Psoas muscle (tissue), 8 donors: Measurements from ENCODE around the gene ZNF609. TPM values are rescaled to one million over a fixed set of nuclear protein-coding genes. Genes with fewer than 3 reads are reported as not detected.
"Not testable (repeated sequence)": the region's sequence is repeated elsewhere in the genome, so short reads cannot be mapped to it uniquely, and the experiment has no call there.

Experiments
- ATAC-seq, 4 donors: fragments of 200-7000 bp; cut with Tn5 transposase; one replicate each; pipeline ENCODE4 v1.9.1; 2020; ENCODE audit warnings: moderate library complexity in 3 of 4, mild to moderate bottlenecking in 2 of 4
- DNase-seq, 2 donors: peaks; one replicate each; pipeline ENCODE4 v3.0.0-alpha.2; 2020
- H3K27ac ChIP-seq: fragments of 200-600 bp; one replicate; pipeline ENCODE4 v1.8.0; 2022
- H3K27me3 ChIP-seq, 3 donors: fragments of 200-600 bp in 1 of 3; one replicate each; pipeline versions ENCODE4 v1.6.1 to v1.8.0; 2013 to 2022; ENCODE audit warnings: low read length in 2 of 3, mild to moderate bottlenecking in 2 of 3, moderate library complexity in 1 of 3; ENCODE audit not compliant: insufficient read depth in 3 of 3
- H3K36me3 ChIP-seq, 2 donors: fragments of 200-600 bp in 1 of 2; one replicate each; pipeline versions ENCODE4 v1.6.1 to v1.8.0; 2013 to 2022; ENCODE audit warnings: low read depth in 1 of 2, mild to moderate bottlenecking in 1 of 2, moderate library complexity in 1 of 2; ENCODE audit not compliant: insufficient read depth in 1 of 2
- H3K4me1 ChIP-seq: fragments of 200-600 bp; one replicate; pipeline ENCODE4 v1.8.0; 2022
- H3K4me3 ChIP-seq: fragments of 200-600 bp; one replicate; pipeline ENCODE4 v1.8.0; 2022; ENCODE audit warnings: mild to moderate bottlenecking
- H3K9me3 ChIP-seq: fragments of 200-600 bp; one replicate; pipeline ENCODE4 v1.8.0; 2022
- CTCF ChIP-seq: fragments of 200-600 bp; IDR thresholded peaks from one replicate; pipeline ENCODE4 v1.8.0; 2022; ENCODE audit warnings: antibody characterized with exemption
- WGBS, 3 donors: extraction: QIAGEN DNeasy Blood & Tissue Kit; methylation state at CpG; one replicate each; pipeline versions ENCODE4 v1.1.6 to v1.1.7; 2013; 5-methylcytosine and 5-hydroxymethylcytosine counted together
- intact Hi-C, 2 donors: fragments of 100-400 bp; cut with DNase I; formaldehyde crosslinking; loops; one replicate each; pipeline versions ENCODE4 v1.11.0 to v1.14.2; 2022
- polyA plus RNA-seq, 3 donors: library from polyadenylated mRNA; stranded (reverse); fragments of 200-250 nt; gene quantifications; one replicate each; pipeline ENCODE4 v1.2.3, GENCODE V29; 2013
- total RNA-seq, 4 donors: library from RNA; stranded (reverse); fragmentation: NEBNext Ultra II Directional in 2 of 4; extraction: Animal tissue kit (Norgen Biotek cat#: 25700) in 2 of 4; gene quantifications; one replicate each; pipeline versions ENCODE4 v1.2.1 to v1.2.4, GENCODE V29; 2021 to 2023
- donor health status: healthy with polysubstance abuse.
- donor health status: DM: no; HTN: no; CAD: no; lungs with moderate emphysema.
- donor health status: Bipolar disorder and iron deficiency.
- donor health status: healthy.
- donor health status: DM: yes; HTN: yes; CAD: no.
- donor health status: DM: no; HTN: no; CAD: no.
- donor health status: DM: no; HTN: no; CAD: no.
- donor health status: DM: yes; HTN: yes; CAD: no.

Gene ZNF609
- total and polyA plus RNA-seq, 7 donors: 3.2 to 15.0 (median 10.2) TPM

GRCh38 chr15:64636556-64636955 is 176.2 kb downstream of the ZNF609 start:
- Histone ChIP-seq H3K27me3 (no peaks in the 10 kb centered on the region), H3K9me3 (no peaks in the 10 kb centered on the region), H3K4me3 (no peak overlapping the region), H3K4me1 (peaks cover 22% of the 10 kb centered on the region), H3K27ac (no peak overlapping the region), H3K36me3 (no peaks in the 10 kb centered on the region)
- DNase-seq: no peak
- 97 to 99% (median 99%) methylated on average over 3 of the region's 3 CpGs for WGBS, 3 donors
- no peak for TF ChIP-seq CTCF
- intact Hi-C loops: no loop called here
- ATAC-seq: no peak

DNA sequence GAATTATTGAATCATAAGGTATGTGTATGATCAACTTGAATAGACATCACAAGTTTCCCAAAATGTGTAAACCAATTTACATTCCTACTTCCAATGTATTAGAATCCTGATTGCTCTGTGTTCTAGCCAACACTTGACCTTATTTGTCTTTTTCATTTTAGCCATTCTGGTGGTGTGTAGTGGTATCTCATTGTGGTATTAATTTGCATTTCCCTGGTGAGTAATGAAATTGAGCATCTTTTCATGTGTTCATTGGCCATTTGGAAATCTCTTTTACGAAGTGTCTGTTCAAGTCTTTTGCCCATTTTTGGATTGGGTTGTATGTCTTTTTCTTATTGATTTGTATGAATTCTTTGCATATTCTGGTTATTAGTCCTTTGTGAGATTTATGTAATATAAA is 177.0 kb downstream of the ZNF609 start:
- TF ChIP-seq CTCF: no peak
- Histone ChIP-seq H3K4me3 (no peak overlapping the region), H3K4me1 (peaks cover 22% of the 10 kb centered on the region), H3K36me3 (no peaks in the 10 kb centered on the region), H3K9me3 (no peaks in the 10 kb centered on the region), H3K27ac (no peak overlapping the region), H3K27me3 (no peaks in the 10 kb centered on the region)
- WGBS, 3 donors: 93 to 100% (median 95%) methylated on average over 1 of the region's 1 CpG
- intact Hi-C loops: no loop called here
- ATAC-seq (no peak), DNase-seq (no peak)

DNA sequence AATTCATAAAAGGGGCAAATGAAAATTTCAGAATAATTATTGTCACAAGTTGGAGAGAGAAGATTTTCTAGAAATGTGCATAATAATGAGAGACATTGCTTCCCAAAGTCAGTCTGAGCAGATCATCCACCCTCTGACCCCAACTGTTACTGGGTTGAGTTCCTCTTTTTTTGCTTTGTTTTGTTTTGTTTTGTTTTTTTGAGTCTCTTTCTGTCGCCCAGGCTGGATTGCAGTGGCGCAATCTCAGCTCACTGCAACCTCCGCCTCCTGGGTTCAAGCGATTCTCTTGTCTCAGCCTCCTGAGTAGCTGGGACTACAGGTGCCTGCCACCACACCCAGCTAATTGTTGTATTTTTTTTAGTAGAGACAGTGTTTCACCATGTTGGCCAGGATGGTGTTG is 179.4 kb downstream of the ZNF609 start:
- 91 to 100% (median 91%) methylated on average over 4 of the region's 4 CpGs for WGBS, 3 donors
- ATAC-seq, H3K27ac ChIP-seq, H3K9me3 ChIP-seq, intact Hi-C loops, H3K4me3 ChIP-seq, DNase-seq, H3K36me3 ChIP-seq, H3K27me3 ChIP-seq: not testable (repeated sequence)
- H3K4me1 ChIP-seq: peaks cover 14% of the 10 kb centered on the region

DNA sequence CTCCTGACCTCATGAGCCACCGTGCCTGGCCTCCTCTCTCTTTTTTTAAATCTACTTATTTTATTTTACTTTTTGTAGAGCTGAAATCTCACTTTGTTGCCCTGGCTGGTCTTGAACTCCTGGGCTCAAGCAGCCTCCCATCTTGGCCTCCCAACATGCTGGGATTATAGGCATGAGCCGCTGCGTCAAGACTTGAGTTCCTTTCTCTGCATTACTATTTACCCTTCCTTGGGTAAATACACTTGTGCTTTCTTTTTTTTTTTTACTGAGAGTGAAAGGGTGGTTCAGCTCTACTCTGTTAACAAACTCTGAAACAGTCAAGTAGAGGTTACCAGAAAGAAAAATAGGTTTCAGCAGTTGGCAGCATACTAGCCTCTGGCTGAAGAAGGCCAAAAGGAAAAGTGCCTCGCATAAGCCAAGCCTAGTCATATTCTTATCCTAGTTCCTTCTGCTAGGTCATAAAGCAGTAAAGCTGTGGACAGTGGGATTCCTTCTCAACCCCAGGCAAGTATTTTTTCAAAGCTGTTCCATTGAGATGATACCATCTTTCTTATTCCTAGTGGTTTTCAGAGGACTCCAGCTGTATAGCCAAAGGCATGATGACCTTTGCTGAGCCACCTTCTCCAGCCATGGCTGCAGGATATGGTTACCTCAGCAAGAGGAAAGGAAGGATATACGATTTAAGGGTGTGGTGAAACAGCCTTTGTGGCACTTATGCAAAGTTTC is 179.9 kb downstream of the ZNF609 start:
- H3K27me3 ChIP-seq: no peaks in the 10 kb centered on the region
- no peaks in the 10 kb centered on the region for H3K9me3 ChIP-seq
- intact Hi-C loops: no loop called here
- no peak for TF ChIP-seq CTCF
- no peak overlapping the region for H3K4me3 ChIP-seq
- ATAC-seq (no peak), DNase-seq (no peak)
- H3K36me3 ChIP-seq: no peaks in the 10 kb centered on the region
- 70 to 84% (median 71%) methylated on average over 5 of the region's 5 CpGs for WGBS, 3 donors
- no peak overlapping the region for H3K27ac ChIP-seq
- peaks cover 8% of the 10 kb centered on the region for H3K4me1 ChIP-seq

GRCh38 chr15:64642875-64643274 is 182.5 kb downstream of the ZNF609 start:
- Histone ChIP-seq H3K4me1 (no peaks in the 10 kb centered on the region), H3K4me3 (no peak overlapping the region), H3K27me3 (no peaks in the 10 kb centered on the region), H3K27ac (no peak overlapping the region), H3K36me3 (no peaks in the 10 kb centered on the region), H3K9me3 (no peaks in the 10 kb centered on the region)
- intact Hi-C loops: no loop called here
- ATAC-seq (no peak), DNase-seq (no peak)
- no peak for TF ChIP-seq CTCF
- 95 to 98% (median 96%) methylated on average over 3 of the region's 3 CpGs for WGBS, 3 donors
